D721Med (cell line): ENCODE results near the gene KIAA0319L.

Experiments
- DNase-seq: peaks from one replicate; pipeline ENCODE4 v3.0.0; 2011; ENCODE audit warnings: low spot score; ENCODE audit not compliant: insufficient read length
- FAIRE-seq: peaks from 2 replicates; lab custom pipeline; 2011; peaks lifted over from hg19 to GRCh38; lab: Jason Lieb, UNC
- TF ChIP-seq, protein P1 (sequence below): IDR thresholded peaks from 2 replicates; pipeline ENCODE4 v1.5.1; 2012; ENCODE audit warnings: mild to moderate bottlenecking, control low read depth; ENCODE audit not compliant: insufficient read depth; ENCODE audit errors: missing control alignments

The KIAA0319L gene

DNA sequence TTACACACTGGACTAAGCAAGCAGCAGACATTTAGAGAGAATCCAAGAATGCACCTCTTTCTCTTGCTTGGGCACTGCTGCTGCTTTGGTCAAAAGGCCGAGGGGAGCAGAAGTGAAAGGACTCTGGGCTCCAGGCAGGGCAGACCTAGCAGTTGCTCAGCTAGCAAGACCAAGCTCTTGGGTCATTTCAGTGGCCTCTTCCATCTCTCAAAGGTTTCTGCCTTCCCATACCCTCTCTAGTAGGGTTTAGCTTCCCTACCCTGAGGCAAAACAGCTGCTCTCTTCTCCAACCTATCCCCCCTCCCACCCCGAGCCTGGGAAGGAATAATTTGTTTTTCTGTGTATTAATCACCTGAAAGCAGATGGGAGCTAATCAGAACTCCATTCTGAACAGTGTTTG lies 41.7 kb upstream of the KIAA0319L start:
- TF ChIP-seq, protein P1, sequence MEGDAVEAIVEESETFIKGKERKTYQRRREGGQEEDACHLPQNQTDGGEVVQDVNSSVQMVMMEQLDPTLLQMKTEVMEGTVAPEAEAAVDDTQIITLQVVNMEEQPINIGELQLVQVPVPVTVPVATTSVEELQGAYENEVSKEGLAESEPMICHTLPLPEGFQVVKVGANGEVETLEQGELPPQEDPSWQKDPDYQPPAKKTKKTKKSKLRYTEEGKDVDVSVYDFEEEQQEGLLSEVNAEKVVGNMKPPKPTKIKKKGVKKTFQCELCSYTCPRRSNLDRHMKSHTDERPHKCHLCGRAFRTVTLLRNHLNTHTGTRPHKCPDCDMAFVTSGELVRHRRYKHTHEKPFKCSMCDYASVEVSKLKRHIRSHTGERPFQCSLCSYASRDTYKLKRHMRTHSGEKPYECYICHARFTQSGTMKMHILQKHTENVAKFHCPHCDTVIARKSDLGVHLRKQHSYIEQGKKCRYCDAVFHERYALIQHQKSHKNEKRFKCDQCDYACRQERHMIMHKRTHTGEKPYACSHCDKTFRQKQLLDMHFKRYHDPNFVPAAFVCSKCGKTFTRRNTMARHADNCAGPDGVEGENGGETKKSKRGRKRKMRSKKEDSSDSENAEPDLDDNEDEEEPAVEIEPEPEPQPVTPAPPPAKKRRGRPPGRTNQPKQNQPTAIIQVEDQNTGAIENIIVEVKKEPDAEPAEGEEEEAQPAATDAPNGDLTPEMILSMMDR, result no peak
- FAIRE-seq, result no peak
- DNase-seq, result no peak

DNA sequence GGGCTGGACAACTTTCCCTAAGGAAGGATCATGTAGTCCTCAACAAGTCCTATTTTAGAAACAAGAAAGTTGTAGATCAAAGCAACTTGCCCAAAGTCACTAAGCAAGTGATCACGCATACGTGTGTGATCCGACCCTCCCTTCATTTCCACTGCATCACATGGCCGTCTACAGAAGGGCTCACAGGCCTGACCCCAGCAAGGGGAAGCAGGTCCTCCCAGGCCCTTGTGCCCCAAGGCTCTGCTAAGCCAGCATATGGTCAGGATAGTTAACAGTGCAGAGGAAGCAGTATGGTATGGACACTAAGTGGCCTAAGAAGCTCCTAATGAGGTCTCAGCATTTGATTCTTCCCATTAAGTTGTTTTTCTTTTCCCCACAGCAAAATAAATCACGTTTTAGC lies 40.7 kb upstream of the KIAA0319L start:
- TF ChIP-seq, protein P1, result no peak
- DNase-seq (no peak), FAIRE-seq (no peak)

DNA sequence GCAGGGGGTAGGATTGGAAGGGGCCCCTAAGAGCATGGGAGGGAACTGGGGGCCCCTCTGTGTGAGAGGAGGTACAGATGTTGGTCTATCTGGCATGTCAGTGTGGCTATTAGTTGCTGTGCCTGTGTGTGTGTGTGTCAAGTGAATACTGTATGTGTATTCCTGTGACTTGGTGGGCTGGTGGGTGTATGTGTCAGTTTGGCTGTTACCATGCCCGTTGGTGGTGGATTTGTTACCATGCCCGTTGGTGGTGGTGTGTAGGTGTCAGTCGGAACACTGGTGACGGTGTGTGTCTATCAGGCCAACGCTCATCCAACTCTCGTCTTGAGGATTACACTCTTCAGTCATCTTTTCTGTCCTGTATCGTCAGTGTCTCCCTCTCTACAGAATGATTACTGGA lies 38.5 kb upstream of the KIAA0319L start:
- no peak for FAIRE-seq
- TF ChIP-seq, protein P1, result no peak
- no peak for DNase-seq

GRCh38 chr1:35594005-35594760 lies 37.0 kb upstream of the KIAA0319L start:
- TF ChIP-seq, protein P1, result no peak
- no peak for FAIRE-seq
- no peak for DNase-seq

GRCh38 chr1:35592991-35593769 lies 36.0 kb upstream of the KIAA0319L start:
- no peak for FAIRE-seq
- DNase-seq, result no peak
- TF ChIP-seq, protein P1, result no peak

DNA sequence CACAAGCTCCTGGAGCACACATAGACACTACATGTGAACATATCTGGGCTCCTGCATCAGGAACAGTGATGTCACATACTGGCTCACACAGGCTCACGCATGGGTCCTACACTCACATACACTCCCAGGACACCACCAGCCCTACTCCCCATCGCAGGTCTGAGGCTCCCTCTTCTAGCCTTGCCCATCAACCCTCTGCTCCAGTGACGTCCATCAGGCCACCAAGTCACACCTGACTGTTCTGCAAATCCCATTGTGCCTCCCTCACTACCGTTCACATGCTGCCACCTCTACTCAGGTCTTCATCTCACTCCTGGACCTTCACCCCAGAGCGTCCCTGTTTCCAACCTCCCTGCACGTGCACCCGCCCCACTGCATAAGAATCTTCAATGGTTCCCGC lies 34.0 kb upstream of the KIAA0319L start:
- no peak for FAIRE-seq
- no peak for DNase-seq
- TF ChIP-seq, protein P1, result no peak

DNA sequence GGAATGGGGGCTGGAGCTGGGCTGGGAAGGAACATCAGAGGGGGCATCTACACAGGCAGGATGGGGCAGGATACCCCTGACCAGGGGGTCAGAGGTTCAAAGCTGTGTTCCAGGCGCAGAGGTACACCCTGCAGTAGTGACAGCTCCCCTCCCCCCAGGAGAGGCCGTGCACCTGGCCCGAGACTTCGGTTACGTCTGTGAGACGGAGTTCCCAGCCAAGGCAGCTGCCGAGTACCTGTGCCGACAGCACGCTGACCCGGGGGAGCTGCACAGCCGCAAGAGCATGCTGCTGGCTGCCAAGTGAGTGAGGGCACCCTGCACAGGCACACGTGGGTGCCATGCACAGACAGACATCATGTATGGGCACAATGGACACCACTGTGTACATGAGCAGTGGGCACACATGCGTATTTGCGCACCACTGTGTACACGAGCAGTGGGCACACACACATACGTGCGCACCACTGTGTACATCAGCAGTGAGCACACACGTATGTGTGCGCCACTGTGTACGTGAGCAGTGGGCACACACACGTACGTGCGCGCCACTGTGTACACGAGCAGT lies 33.4 kb upstream of the KIAA0319L start:
- DNase-seq (no peak), FAIRE-seq (no peak)
- TF ChIP-seq, protein P1, result no peak
